ENCODE measurements around the gene PSTPIP2. TPM values are rescaled to one million over a fixed set of nuclear protein-coding genes. Genes with fewer than 3 reads are reported as not detected.

The PSTPIP2 gene
- total and polyA plus RNA-seq, 10 donors = 18.3 to 153 (median 117) TPM

DNA sequence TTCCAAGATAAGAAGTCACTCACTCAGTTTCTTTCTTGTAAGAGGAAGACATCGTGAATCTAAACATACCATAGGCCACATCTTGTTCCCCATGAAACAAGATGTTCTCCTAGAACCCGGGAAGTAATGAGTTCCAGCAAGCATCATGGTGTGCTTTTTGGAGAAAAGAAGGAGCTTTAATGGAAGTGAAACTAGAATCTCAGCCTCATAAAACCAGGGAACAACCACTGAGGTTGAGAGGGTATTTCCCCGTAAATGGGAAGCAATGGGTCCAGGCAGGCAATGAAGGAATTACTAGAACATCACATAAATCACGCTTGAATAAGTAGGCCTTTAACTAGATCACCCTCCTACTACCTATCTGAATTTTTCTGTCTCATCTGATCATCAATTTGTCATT is 40.3 kb downstream of the PSTPIP2 start:
- Histone ChIP-seq H3K4me3 (no peak overlapping the region), H3K9me3 (no peaks in the 10 kb centered on the region), H3K27me3 (replicated peaks in 1 of 7) (no peaks in the 10 kb centered on the region), H3K27ac (peak overlapping the region in 2 of 8 donors; percentile 5 to 12), H3K4me1 (peaks cover 0 to 63% (median 30%) of the 10 kb centered on the region in 6 donors), H3K36me3 (peaks cover 0 to 54% (median 0%) of the 10 kb centered on the region in 6 donors)
- TF ChIP-seq, protein P1, sequence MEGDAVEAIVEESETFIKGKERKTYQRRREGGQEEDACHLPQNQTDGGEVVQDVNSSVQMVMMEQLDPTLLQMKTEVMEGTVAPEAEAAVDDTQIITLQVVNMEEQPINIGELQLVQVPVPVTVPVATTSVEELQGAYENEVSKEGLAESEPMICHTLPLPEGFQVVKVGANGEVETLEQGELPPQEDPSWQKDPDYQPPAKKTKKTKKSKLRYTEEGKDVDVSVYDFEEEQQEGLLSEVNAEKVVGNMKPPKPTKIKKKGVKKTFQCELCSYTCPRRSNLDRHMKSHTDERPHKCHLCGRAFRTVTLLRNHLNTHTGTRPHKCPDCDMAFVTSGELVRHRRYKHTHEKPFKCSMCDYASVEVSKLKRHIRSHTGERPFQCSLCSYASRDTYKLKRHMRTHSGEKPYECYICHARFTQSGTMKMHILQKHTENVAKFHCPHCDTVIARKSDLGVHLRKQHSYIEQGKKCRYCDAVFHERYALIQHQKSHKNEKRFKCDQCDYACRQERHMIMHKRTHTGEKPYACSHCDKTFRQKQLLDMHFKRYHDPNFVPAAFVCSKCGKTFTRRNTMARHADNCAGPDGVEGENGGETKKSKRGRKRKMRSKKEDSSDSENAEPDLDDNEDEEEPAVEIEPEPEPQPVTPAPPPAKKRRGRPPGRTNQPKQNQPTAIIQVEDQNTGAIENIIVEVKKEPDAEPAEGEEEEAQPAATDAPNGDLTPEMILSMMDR (IDR thresholded peaks at IDR 0.05 in 8 of 11, conservative IDR thresholded peaks at IDR 0.05 in 3 of 11) = no peak
- TF ChIP-seq POLR2A (IDR thresholded peaks at IDR 0.05) (no peak), POLR2AphosphoS5 (IDR thresholded peaks at IDR 0.05) (no peak)
- 83 to 93% (median 87%) methylated on average over 4 of the region's 4 CpGs for WGBS, 5 donors
- intact Hi-C loops (cut with DNase I; ENCODE audit: low total_unique reads) = no loop called here
- no peak for DNase-seq

DNA sequence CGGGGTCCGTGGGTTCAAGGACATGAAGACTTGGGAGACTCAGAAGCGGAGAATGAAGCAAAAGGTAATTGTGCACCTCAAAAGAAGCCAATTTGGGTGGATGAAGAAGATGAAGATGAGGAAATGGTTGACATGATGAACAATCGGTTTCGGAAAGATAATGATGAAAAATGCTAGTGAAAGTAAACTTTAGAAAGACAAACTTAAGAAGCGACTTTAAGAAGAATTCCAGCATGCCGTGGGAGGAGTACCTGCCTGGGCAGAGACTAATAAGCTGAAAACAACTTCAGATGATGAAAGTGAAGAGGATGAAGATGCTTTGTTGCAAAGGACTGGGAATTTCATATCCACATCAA is 43.5 kb downstream of the PSTPIP2 start:
- H3K27ac ChIP-seq = peak overlapping the region in 7 of 8 donors; percentile 62 to 86 (median 68)
- peaks cover 0 to 59% (median 27%) of the 10 kb centered on the region in 6 donors for H3K4me1 ChIP-seq
- no peaks in the 10 kb centered on the region for H3K9me3 ChIP-seq
- H3K36me3 ChIP-seq = peaks cover 0 to 58% (median 0%) of the 10 kb centered on the region in 6 donors
- WGBS, 5 donors = 50 to 62% (median 60%) methylated on average over 7 of the region's 7 CpGs
- no peak for DNase-seq
- H3K4me3 ChIP-seq = peak overlapping the region in 7 of 8 donors; percentile 36 to 70 (median 45)
- no peak for TF ChIP-seq POLR2A (IDR thresholded peaks at IDR 0.05)
- TF ChIP-seq, protein P1 (IDR thresholded peaks at IDR 0.05 in 8 of 11, conservative IDR thresholded peaks at IDR 0.05 in 3 of 11) = no peak
- TF ChIP-seq POLR2AphosphoS5 (IDR thresholded peaks at IDR 0.05) = no peak
- no peaks in the 10 kb centered on the region for H3K27me3 ChIP-seq (replicated peaks in 1 of 7)
- intact Hi-C loops (cut with DNase I; ENCODE audit: low total_unique reads) = no loop called here

DNA sequence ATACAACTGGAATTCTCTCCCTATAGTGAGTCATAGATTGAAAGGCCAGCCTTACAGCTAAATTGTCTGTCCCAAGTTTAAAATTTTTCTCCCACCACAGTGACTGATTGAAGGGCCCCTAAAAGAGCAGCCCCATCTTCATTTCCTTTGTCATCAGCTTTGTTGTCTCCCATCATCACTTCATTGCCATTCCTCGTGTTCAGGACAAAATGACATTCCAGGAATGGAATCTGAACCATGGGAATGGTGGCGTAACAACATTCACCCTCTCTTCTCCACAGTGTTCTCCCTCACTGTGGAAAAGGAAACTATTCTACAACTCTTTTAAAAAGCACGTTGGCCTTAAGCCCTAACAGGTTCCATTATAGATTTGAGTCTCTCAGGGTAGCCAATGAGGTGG is 52.1 kb downstream of the PSTPIP2 start:
- no peak for DNase-seq
- H3K27ac ChIP-seq = peak overlapping the region in 6 of 8 donors; percentile 3 to 63 (median 40)
- H3K36me3 ChIP-seq = peaks cover 0 to 45% (median 7%) of the 10 kb centered on the region in 6 donors
- intact Hi-C loops (cut with DNase I; ENCODE audit: low total_unique reads) = no loop called here
- TF ChIP-seq POLR2AphosphoS5 (IDR thresholded peaks at IDR 0.05) (no peak), POLR2A (IDR thresholded peaks at IDR 0.05) (no peak)
- TF ChIP-seq, protein P1 (IDR thresholded peaks at IDR 0.05 in 8 of 11, conservative IDR thresholded peaks at IDR 0.05 in 3 of 11) = no peak
- no peaks in the 10 kb centered on the region for H3K27me3 ChIP-seq (replicated peaks in 1 of 7)
- WGBS, 5 donors = 80 to 93% (median 91%) methylated on average over 3 of the region's 3 CpGs
- H3K4me1 ChIP-seq = peaks cover 0 to 29% (median 9%) of the 10 kb centered on the region in 6 donors
- H3K9me3 ChIP-seq = no peaks in the 10 kb centered on the region
- H3K4me3 ChIP-seq = no peak overlapping the region

DNA sequence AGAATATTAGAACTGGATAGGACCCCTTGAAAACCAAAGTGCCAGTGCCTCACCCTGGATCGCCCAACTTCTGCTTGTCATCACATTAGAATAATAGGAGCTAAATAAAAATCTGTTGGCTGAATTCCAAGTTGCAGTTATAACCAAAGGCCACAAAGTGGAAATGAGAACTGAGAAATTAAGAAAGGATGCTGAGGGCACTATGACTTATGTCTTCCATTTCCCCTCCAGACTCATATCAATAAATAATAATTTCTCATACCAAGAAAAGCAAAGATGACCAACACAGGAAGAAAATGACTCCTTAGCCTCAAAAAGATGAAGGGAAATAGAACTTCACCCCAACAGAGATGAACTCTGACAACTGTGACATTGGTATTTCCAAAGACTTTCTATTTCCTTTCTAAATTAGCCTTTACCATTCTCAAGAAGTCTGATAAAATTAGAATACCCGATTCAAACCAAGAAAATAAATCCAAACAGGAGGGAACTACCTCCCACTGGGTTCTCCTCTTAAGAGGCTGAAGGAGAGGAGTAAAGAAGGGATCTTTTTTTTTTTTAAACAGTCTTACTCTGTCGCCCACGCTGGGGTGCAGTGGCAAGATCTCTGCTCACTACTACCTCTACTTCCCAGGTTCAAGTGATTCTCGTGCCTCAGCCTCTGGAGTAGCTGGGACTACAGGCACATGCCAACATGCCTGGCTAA is 58.4 kb downstream of the PSTPIP2 start:
- no peak overlapping the region for H3K4me3 ChIP-seq
- DNase-seq = no peak
- WGBS, 5 donors = 47 to 60% (median 54%) methylated on average over 5 of the region's 5 CpGs
- TF ChIP-seq POLR2AphosphoS5 (IDR thresholded peaks at IDR 0.05) (no peak), POLR2A (IDR thresholded peaks at IDR 0.05) (no peak)
- TF ChIP-seq, protein P1 (IDR thresholded peaks at IDR 0.05 in 8 of 11, conservative IDR thresholded peaks at IDR 0.05 in 3 of 11) = no peak
- intact Hi-C loops (cut with DNase I; ENCODE audit: low total_unique reads) = no loop called here
- H3K36me3 ChIP-seq = peaks cover 0 to 73% (median 25%) of the 10 kb centered on the region in 6 donors
- H3K27me3 ChIP-seq (replicated peaks in 1 of 7) = no peaks in the 10 kb centered on the region
- peak overlapping the region in 3 of 8 donors; percentile 37 to 53 (median 50) for H3K27ac ChIP-seq
- H3K9me3 ChIP-seq = no peaks in the 10 kb centered on the region
- peaks cover 0 to 57% (median 25%) of the 10 kb centered on the region in 6 donors for H3K4me1 ChIP-seq

Measured in spleen (tissue), 11 donors.